ENCODE results near the gene OGFOD3. TPM values are rescaled to one million over a fixed set of nuclear protein-coding genes. Genes with fewer than 3 reads are reported as not detected.
A peak's percentile ranks its signal among the peaks of the same experiment; 100 is the strongest.

The OGFOD3 gene
- total and polyA plus RNA-seq, 9 of the 15 experiments (the other 6 are each of a cell fraction or from before 2014, with no cell fraction given): 0.69 to 44.7 (median 18.9) TPM

DNA sequence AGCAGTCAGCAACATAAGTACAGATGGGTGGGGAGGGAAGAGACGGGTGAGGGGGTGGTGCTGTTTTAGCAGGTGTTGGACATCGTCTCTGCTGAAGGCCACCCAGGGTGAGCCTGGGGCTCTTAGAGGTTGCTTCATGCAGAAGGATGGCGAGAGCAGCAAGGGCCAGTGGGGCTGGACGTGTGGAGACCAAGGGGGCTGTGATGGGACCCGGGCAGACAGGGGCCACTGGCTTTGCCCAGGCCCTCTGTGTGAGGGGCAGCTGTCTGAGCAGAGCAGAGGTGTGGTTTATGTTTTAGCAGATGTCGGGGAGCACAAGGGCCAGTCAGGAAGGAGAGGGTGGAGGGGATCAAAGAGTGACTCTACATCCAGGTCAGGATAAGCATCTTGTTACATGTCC, 45.0 kb upstream of the OGFOD3 start:
- Histone ChIP-seq H2AFZ (ENCODE audit: low read depth, low read length) (no peak overlapping the region), H3K4me2 (ENCODE audit: insufficient read depth, low read length) (no peak overlapping the region; the same call in 1 of the 2 replicates), H3K9ac (ENCODE audit: insufficient read depth in 1 of 2, low read depth in 2 of 2, low read length in 2 of 2) (peak overlapping the region in 1 of 2 experiments; percentile 85; a peak in 2 of 4 replicates), H3K27ac (ENCODE audit: extremely low read depth, low read depth, low read length) (no peak overlapping the region; the same call in 2 of the 3 replicates), H3K4me3 (no peak overlapping the region), H3K36me3 (ENCODE audit: control insufficient read depth, insufficient read depth, low read length) (peaks cover 83% of the 10 kb centered on the region), H3K27me3 (ENCODE audit: control insufficient read depth in 2 of 2, insufficient read depth in 2 of 2, low read length in 2 of 2) (no peaks in the 10 kb centered on the region; a peak in 1 of 5 replicates), H3K79me2 (ENCODE audit: control insufficient read depth, insufficient read depth, low read length) (peaks cover 87% of the 10 kb centered on the region), H3K9me1 (ENCODE audit: control insufficient read depth, insufficient read depth, low read length) (peaks cover 6% of the 10 kb centered on the region), H4K20me1 (replicated peaks; ENCODE audit: control insufficient read depth, insufficient read depth, low read length) (no peaks in the 10 kb centered on the region), H3K4me1 (replicated peaks in 1 of 2; ENCODE audit: control insufficient read depth in 2 of 2, insufficient read depth in 2 of 2, low read length in 2 of 2) (peaks cover 49 to 60% of the 10 kb centered on the region in 2 experiments), H3K9me3 (replicated peaks; ENCODE audit: control insufficient read depth, insufficient read depth, low read depth, low read length) (no peaks in the 10 kb centered on the region)
- in situ Hi-C loops (cut with MboI): no loop called here
- FAIRE-seq (no peak), ATAC-seq (no peak), DNase-seq (ENCODE audit: extremely low read depth in 1 of 4, low spot score in 3 of 4) (peak in 1 of 4 experiments; percentile 19)
- CTCF ChIA-PET (ENCODE audit: low intra/inter-chr PET ratio): no interaction called here
- TF ChIP-seq YBX1 (IDR thresholded peaks at IDR 0.05): no peak
- TF ChIP-seq LCOR (CRISPR knock-in tag; IDR thresholded peaks at IDR 0.05): no peak
- no peak for TF ChIP-seq ARID3B (CRISPR knock-in tag; IDR thresholded peaks at IDR 0.05; ENCODE audit: borderline replicate concordance)
- TF ChIP-seq POLR2G (IDR thresholded peaks at IDR 0.05; ENCODE audit: low read depth, low read length): peak; percentile 41; the same call in 1 of the 2 replicates
- TF ChIP-seq RBFOX2 (IDR thresholded peaks at IDR 0.05; ENCODE audit: low read depth, low read length): 0 out of 2 replicates have a peak, but pooled peaks have one; percentile 22
- 0 out of 2 replicates have a peak, but pooled peaks have one; percentile 29 for TF ChIP-seq IRF2 (CRISPR knock-in tag; IDR thresholded peaks at IDR 0.05)
- BruUV-seq (replicated peaks): no TSS peak
- 79% methylated on average over 6 of the region's 6 CpGs for WGBS (ENCODE audit: insufficient coverage, low coverage, missing lambda C conversion rate)
- intact Hi-C loops (cut with micrococcal nuclease): no loop called here
- POLR2A ChIA-PET: interaction anchor here (0.6 to 1.0 kb wide), 2 partner anchors 8 to 119 kb away, joined by 3 to 5 read pairs; no protein-coding TSS in a partner anchor
